ENCODE measurements around the gene PRR5L.

The PRR5L gene

DNA sequence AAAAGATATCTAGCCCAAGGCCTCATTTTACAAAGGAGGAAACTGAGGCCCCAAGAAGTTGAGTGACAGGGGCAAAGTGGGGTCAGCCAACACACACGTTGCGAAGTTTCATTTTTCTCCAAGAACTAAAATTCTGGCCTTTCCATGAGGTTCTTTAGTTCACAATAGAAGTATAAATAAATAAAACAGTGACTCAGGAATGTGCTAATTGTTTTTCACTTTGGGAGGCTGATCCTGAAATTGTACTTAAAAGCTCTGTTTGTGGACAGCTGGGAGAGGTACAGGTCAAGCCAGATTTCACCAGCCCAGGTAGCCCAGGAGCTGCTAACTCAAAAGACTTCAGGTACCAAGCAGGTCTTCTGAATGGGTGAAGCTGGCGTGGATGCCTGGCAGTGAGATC lies 108.7 kb downstream of the PRR5L start:
- H3K4me3 ChIP-seq (ENCODE audit: low read length), result no peak overlapping the region
- no peak overlapping the region for H3K4me2 ChIP-seq (ENCODE audit: low read depth, low read length)
- H3K4me1 ChIP-seq (ENCODE audit: low read length), result no peaks in the 10 kb centered on the region
- no peaks in the 10 kb centered on the region for H3K9me2 ChIP-seq (replicated peaks; ENCODE audit: insufficient read depth, low read length)
- no peak overlapping the region for H3K9ac ChIP-seq (ENCODE audit: low read length)
- H2AFZ ChIP-seq (ENCODE audit: low read length), result no peak overlapping the region
- H3K27ac ChIP-seq (ENCODE audit: low read length), result no peak overlapping the region
- no peaks in the 10 kb centered on the region for H3K27me3 ChIP-seq (replicated peaks; ENCODE audit: insufficient read depth, low read length)
- no peaks in the 10 kb centered on the region for H3K36me3 ChIP-seq (replicated peaks; ENCODE audit: insufficient read depth, low read length)
- no peaks in the 10 kb centered on the region for H3K9me3 ChIP-seq (replicated peaks; ENCODE audit: insufficient read depth, low read length)
- no peaks in the 10 kb centered on the region for H4K20me1 ChIP-seq (ENCODE audit: insufficient read depth, low read length)
- no peaks in the 10 kb centered on the region for H3K79me2 ChIP-seq (ENCODE audit: low read length)
- TF ChIP-seq EZH2phosphoT487 (IDR thresholded peaks at IDR 0.05; ENCODE audit: low read length) (no peak), CTCF (IDR thresholded peaks at IDR 0.05; ENCODE audit: low read length) (no peak), EZH2 (optimal IDR thresholded peaks at IDR 0.05; ENCODE audit: low read depth, low read length) (no peak)
- no peaks in the 10 kb centered on the region for H3F3A ChIP-seq (ENCODE audit: insufficient read depth, low read length)
- DNase-seq, result no peak

DNA sequence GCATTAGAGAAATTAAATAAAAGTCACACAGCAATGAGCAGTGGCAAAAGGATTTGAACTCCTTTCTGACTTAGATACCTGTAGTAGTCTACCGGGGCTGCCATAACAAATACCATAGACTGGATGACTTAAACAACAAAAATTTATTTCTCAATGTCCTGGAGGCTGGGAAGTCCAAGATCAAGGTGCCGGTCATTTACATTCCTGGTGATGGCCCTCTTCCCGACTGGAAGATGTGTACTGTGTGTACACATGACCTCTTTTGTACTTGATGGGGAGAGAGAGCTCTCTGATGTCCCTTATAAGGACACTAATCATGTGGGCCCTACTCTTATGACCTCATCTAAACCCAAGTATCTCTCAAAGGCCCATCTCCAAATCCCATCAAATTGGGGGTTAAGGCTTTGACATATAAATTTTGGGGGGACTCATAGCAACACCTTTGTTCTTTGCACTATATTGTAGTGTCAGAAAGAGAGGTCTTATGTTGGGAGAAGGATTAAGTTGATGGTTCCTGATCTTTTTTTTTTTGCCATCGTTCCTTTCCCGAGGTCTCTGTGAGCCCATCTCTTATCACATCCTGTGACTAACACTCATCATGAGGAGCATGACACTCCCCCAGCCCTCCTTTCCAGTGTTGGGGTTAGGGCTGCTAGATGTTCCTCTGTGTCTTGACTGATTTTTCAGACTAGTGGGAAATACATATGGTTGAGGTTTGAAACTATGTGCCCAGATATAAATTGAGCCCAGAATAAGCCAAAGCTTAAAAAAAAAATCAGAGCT lies 109.7 kb downstream of the PRR5L start:
- DNase-seq, result no peak
- Histone ChIP-seq H3K9me2 (replicated peaks; ENCODE audit: insufficient read depth, low read length) (no peaks in the 10 kb centered on the region), H3K79me2 (ENCODE audit: low read length) (no peaks in the 10 kb centered on the region), H3K4me3 (ENCODE audit: low read length) (no peak overlapping the region), H4K20me1 (ENCODE audit: insufficient read depth, low read length) (no peaks in the 10 kb centered on the region), H3F3A (ENCODE audit: insufficient read depth, low read length) (no peaks in the 10 kb centered on the region), H3K27me3 (replicated peaks; ENCODE audit: insufficient read depth, low read length) (no peaks in the 10 kb centered on the region), H3K9ac (ENCODE audit: low read length) (no peak overlapping the region), H3K36me3 (replicated peaks; ENCODE audit: insufficient read depth, low read length) (no peaks in the 10 kb centered on the region), H2AFZ (ENCODE audit: low read length) (no peak overlapping the region), H3K27ac (ENCODE audit: low read length) (no peak overlapping the region), H3K4me1 (ENCODE audit: low read length) (no peaks in the 10 kb centered on the region), H3K9me3 (replicated peaks; ENCODE audit: insufficient read depth, low read length) (no peaks in the 10 kb centered on the region), H3K4me2 (ENCODE audit: low read depth, low read length) (no peak overlapping the region)
- no peak for TF ChIP-seq EZH2phosphoT487 (IDR thresholded peaks at IDR 0.05; ENCODE audit: low read length)
- no peak for TF ChIP-seq CTCF (IDR thresholded peaks at IDR 0.05; ENCODE audit: low read length)
- no peak for TF ChIP-seq EZH2 (optimal IDR thresholded peaks at IDR 0.05; ENCODE audit: low read depth, low read length)

GRCh38 chr11:36407356-36407755 lies 111.3 kb downstream of the PRR5L start:
- Histone ChIP-seq H3K27ac (ENCODE audit: low read length) (no peak overlapping the region), H3K27me3 (replicated peaks; ENCODE audit: insufficient read depth, low read length) (no peaks in the 10 kb centered on the region), H3F3A (ENCODE audit: insufficient read depth, low read length) (no peaks in the 10 kb centered on the region), H2AFZ (ENCODE audit: low read length) (no peak overlapping the region), H3K4me2 (ENCODE audit: low read depth, low read length) (no peak overlapping the region), H3K4me3 (ENCODE audit: low read length) (no peak overlapping the region), H3K79me2 (ENCODE audit: low read length) (no peaks in the 10 kb centered on the region), H3K36me3 (replicated peaks; ENCODE audit: insufficient read depth, low read length) (no peaks in the 10 kb centered on the region), H4K20me1 (ENCODE audit: insufficient read depth, low read length) (no peaks in the 10 kb centered on the region), H3K9me2 (replicated peaks; ENCODE audit: insufficient read depth, low read length) (no peaks in the 10 kb centered on the region), H3K4me1 (ENCODE audit: low read length) (no peaks in the 10 kb centered on the region), H3K9me3 (replicated peaks; ENCODE audit: insufficient read depth, low read length) (no peaks in the 10 kb centered on the region), H3K9ac (ENCODE audit: low read length) (no peak overlapping the region)
- DNase-seq, result no peak
- TF ChIP-seq CTCF (IDR thresholded peaks at IDR 0.05; ENCODE audit: low read length) (no peak), EZH2phosphoT487 (IDR thresholded peaks at IDR 0.05; ENCODE audit: low read length) (no peak), EZH2 (optimal IDR thresholded peaks at IDR 0.05; ENCODE audit: low read depth, low read length) (no peak)

All from MM.1S (cell line).